ENCODE measurements around the gene ARHGAP44. TPM values are rescaled to one million over a fixed set of nuclear protein-coding genes. Genes with fewer than 3 reads are reported as not detected.

Gene ARHGAP44
- total RNA-seq, 2 donors from 2014 or later = 0.21 TPM; not detected in 1

DNA sequence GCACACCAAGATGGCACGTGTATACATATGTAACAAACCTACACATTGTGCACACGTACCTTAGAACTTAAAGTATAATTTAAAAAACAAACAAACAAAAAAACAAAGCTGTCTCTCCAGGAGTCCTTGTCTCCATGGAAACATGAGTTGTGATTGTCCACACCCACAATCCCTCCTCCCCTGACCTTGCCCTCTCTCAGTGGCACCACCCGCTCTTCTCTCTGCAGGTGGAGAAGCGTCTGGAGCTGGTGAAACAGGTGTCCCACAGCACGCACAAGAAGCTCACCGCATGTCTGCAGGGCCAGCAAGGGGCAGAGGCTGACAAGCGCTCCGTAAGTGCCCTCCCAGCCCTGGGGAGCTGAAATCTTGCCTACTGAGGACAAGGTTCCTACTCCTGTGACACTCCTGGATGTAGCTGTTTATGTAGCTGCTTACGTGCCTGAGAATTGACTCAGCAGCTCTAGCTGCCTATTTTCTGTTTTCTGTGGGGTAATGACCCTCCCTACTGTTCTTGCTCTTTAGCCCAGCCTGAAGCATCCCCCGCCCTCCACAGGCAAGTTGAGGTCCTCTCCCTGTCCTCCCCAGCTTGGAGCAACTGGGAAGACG is 107.0 kb downstream of the ARHGAP44 start:
- Mint-ChIP-seq H3K36me3 (peaks cover 5% of the 10 kb centered on the region), H3K27me3 (peaks cover 0 to 14% of the 10 kb centered on the region in 2 donors), H3K4me1 (ENCODE audit: low read depth in 2 of 2) (no peaks in the 10 kb centered on the region), H3K4me3 (no peak overlapping the region), H3K9me3 (peaks cover 9% of the 10 kb centered on the region), H3K27ac (no peak overlapping the region)
- peak in 1 of 2 donors; percentile 20 for ATAC-seq
- no peak for DNase-seq (ENCODE audit: low spot score)

DNA sequence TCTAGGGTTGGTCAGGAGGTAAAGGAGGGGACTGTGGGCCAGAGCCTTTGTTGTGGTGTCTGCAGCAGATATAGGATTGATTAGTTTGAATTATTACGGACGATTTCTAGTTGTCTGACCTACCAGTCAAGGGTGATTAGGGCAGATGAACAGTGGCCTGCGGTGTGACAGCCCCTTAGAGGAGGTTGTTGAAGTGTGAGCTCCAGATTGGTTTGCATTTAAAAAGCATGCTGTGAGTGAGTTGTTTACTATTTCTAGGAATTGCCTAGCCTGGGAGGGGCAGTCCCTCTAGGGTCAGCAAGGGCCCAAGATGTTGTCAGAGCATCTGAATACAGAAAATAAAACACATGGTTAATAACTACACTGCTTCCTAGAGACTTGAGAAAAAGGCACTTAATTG is 108.8 kb downstream of the ARHGAP44 start:
- ATAC-seq (no peak), DNase-seq (ENCODE audit: low spot score) (no peak)
- H3K27ac Mint-ChIP-seq = no peak overlapping the region
- peaks cover 16% of the 10 kb centered on the region for H3K9me3 Mint-ChIP-seq
- peaks cover under 1% of the 10 kb centered on the region for H3K36me3 Mint-ChIP-seq
- H3K27me3 Mint-ChIP-seq = peaks cover 0 to 21% of the 10 kb centered on the region in 2 donors
- H3K4me1 Mint-ChIP-seq (ENCODE audit: low read depth in 2 of 2) = no peaks in the 10 kb centered on the region
- H3K4me3 Mint-ChIP-seq = no peak overlapping the region

DNA sequence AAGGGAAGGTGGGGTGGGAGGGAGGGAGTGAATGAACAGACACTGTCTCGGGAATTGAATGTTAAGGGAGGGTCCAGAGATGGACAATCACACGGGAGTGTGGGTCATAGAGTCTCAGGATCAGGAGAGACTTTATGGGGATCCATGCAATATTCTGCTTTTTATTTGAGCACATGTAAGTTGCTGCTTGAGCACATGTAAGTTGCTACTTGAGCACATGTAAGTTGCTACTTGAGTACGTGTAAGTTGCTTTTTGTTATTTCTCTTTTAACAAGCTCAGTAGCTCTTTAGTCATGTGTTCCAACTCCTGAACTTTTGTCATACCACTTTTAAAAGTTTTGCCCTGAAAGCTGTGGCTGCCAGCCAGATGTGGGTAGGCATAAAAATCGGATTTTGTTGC is 110.3 kb downstream of the ARHGAP44 start:
- no peaks in the 10 kb centered on the region for H3K36me3 Mint-ChIP-seq
- no peak overlapping the region for H3K27ac Mint-ChIP-seq
- DNase-seq (ENCODE audit: low spot score) (no peak), ATAC-seq (no peak)
- H3K4me1 Mint-ChIP-seq (ENCODE audit: low read depth in 2 of 2) = no peaks in the 10 kb centered on the region
- H3K27me3 Mint-ChIP-seq = peaks cover 0 to 19% of the 10 kb centered on the region in 2 donors
- peaks cover 16% of the 10 kb centered on the region for H3K9me3 Mint-ChIP-seq
- H3K4me3 Mint-ChIP-seq = no peak overlapping the region

DNA sequence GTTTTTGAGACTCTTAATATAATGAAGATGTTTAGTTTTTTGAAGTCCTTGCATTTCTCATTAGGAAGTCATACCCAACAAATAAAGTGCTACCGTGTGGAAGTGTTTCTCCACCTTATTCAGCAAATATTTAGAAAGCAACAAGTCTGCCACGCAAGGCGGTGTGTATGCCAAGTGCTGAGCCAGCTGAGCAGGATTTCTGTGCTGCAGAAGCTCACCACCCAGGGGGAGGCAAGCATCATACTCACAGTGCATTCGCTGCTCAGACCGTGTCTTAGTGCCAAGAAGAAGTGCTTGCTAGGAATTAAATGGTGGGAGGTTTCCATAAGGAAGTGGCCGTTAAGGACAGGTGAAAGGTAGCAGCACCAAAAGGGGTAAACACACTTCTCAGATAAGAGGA is 111.2 kb downstream of the ARHGAP44 start:
- no peak for DNase-seq (ENCODE audit: low spot score)

DNA sequence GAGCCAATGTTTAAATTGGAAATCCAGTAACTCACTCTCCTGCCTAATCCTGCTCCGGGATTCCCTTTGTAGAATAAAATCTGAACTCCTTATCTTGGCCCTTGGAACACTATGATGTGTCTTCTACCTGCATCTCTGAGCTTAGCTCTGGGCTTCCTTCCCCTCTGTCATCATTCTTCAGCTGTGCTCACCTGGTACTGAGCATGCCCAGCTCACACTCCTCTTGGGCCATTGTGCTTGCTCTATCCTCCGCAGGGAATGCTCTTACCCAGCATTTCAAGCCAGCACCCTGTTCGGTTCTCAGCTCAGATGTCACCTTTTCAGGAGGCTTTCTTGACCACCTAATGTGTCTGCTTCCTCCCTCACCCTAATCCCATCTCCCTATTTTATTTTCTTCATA is 112.7 kb downstream of the ARHGAP44 start:
- Mint-ChIP-seq H3K4me1 (ENCODE audit: low read depth in 2 of 2) (no peaks in the 10 kb centered on the region), H3K27me3 (peaks cover 0 to 20% of the 10 kb centered on the region in 2 donors), H3K4me3 (no peak overlapping the region), H3K36me3 (no peaks in the 10 kb centered on the region), H3K27ac (no peak overlapping the region), H3K9me3 (peaks cover 16% of the 10 kb centered on the region)
- DNase-seq (ENCODE audit: low spot score) (no peak), ATAC-seq (no peak)

More for the DNA sequence above, 111.2 kb downstream of the ARHGAP44 start:
- ATAC-seq = no peak
- peaks cover 0 to 20% of the 10 kb centered on the region in 2 donors for H3K27me3 Mint-ChIP-seq
- no peaks in the 10 kb centered on the region for H3K4me1 Mint-ChIP-seq (ENCODE audit: low read depth in 2 of 2)
- H3K27ac Mint-ChIP-seq = no peak overlapping the region
- H3K9me3 Mint-ChIP-seq = peaks cover 16% of the 10 kb centered on the region
- no peaks in the 10 kb centered on the region for H3K36me3 Mint-ChIP-seq
- H3K4me3 Mint-ChIP-seq = no peak overlapping the region

DNA sequence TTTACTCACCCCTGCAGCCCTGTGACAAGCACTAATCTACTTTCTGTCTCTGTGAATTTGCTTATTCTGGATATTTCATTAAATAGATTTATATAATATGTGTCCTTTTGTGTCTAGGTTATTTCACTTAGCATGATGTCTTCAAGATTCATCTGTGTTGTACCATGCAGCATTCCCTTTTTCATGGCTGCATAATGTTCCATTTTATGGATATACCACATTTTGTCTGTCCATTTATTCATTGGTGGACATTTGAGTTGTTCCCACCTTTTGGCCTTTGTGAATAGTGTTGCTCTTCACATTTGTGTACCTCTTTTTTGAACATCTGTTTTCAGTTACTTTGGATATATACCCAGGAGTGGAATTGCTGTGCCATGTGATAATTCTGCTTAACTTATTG is 118.2 kb downstream of the ARHGAP44 start:
- ATAC-seq = no peak
- H3K36me3 Mint-ChIP-seq = no peaks in the 10 kb centered on the region
- no peak for DNase-seq (ENCODE audit: low spot score)
- no peak overlapping the region for H3K27ac Mint-ChIP-seq
- H3K9me3 Mint-ChIP-seq = peaks cover 7% of the 10 kb centered on the region
- no peaks in the 10 kb centered on the region for H3K4me1 Mint-ChIP-seq (ENCODE audit: low read depth in 2 of 2)
- H3K27me3 Mint-ChIP-seq = peaks cover 2 to 28% of the 10 kb centered on the region in 2 donors
- no peak overlapping the region for H3K4me3 Mint-ChIP-seq

DNA sequence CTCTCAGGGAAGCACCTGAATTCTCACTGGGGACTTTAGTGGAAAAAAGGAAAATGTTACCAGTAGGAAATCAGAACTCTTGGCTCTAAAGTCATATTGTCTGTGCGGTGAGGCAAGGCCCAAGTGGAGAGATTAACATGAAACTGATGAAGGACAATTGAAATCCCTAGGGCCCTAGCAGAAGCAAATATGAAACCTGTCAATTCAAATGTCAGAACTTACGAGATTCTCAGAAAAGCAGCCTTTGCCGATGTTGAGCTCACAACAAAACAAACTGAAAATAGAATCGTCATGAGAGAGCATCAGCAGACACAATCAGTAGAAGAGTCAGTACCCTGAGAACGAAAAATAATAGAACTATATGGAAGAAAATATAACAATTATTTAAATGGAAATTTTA is 119.7 kb downstream of the ARHGAP44 start:
- no peak overlapping the region for H3K27ac Mint-ChIP-seq
- peaks cover 7% of the 10 kb centered on the region for H3K9me3 Mint-ChIP-seq
- DNase-seq (ENCODE audit: low spot score) (no peak), ATAC-seq (no peak)
- peaks cover 5 to 26% of the 10 kb centered on the region in 2 donors for H3K27me3 Mint-ChIP-seq
- no peaks in the 10 kb centered on the region for H3K4me1 Mint-ChIP-seq (ENCODE audit: low read depth in 2 of 2)
- no peaks in the 10 kb centered on the region for H3K36me3 Mint-ChIP-seq
- H3K4me3 Mint-ChIP-seq = no peak overlapping the region

DNA sequence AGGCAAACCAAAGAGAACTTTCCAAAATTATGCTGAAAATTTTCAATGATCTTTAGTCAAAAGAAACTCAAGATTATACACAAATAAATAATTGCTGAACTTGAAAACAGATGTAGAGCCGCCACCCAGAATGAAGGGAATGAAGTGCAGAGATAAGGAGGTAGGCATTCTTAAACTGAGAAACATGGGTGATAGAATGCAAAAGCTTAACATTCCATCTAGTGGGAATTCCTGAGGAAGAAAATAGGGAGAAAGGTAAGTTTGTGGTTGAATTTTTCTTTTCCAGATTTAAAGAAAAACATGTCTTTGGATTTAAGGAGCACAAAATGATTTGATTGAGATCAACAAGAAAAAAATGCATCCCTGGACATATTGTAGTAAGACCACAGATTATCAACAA is 120.2 kb downstream of the ARHGAP44 start:
- Mint-ChIP-seq H3K36me3 (no peaks in the 10 kb centered on the region), H3K27ac (no peak overlapping the region)
- no peak for ATAC-seq

DNA sequence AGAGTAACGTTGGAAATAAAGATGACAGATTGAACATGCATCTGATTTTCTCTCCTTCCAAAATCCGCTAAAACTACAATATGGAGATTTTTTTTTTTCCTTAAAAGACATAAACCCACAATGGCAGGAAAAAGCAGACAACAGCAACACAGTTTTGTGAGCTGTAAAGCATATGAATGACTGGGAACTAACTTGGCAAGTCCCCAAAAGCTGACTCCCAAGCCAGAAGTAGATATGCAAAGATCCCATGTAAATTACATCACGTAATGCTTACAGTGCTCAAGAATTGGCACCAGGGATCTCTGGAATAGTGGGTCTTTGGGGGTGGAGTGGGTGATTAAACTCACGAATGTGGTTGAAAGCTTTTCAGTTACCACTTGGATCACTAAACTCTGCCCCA is 121.9 kb downstream of the ARHGAP44 start:
- Mint-ChIP-seq H3K27ac (no peak overlapping the region), H3K4me3 (no peak overlapping the region), H3K36me3 (no peaks in the 10 kb centered on the region), H3K4me1 (ENCODE audit: low read depth in 2 of 2) (no peaks in the 10 kb centered on the region), H3K27me3 (peaks cover 5 to 19% of the 10 kb centered on the region in 2 donors), H3K9me3 (peaks cover 3% of the 10 kb centered on the region)
- DNase-seq (ENCODE audit: low spot score) (no peak), ATAC-seq (no peak)

More for the DNA sequence above, 120.2 kb downstream of the ARHGAP44 start:
- no peak for DNase-seq (ENCODE audit: low spot score)
- peaks cover 5 to 22% of the 10 kb centered on the region in 2 donors for H3K27me3 Mint-ChIP-seq
- no peak overlapping the region for H3K4me3 Mint-ChIP-seq
- H3K9me3 Mint-ChIP-seq = peaks cover 5% of the 10 kb centered on the region
- no peaks in the 10 kb centered on the region for H3K4me1 Mint-ChIP-seq (ENCODE audit: low read depth in 2 of 2)

DNA sequence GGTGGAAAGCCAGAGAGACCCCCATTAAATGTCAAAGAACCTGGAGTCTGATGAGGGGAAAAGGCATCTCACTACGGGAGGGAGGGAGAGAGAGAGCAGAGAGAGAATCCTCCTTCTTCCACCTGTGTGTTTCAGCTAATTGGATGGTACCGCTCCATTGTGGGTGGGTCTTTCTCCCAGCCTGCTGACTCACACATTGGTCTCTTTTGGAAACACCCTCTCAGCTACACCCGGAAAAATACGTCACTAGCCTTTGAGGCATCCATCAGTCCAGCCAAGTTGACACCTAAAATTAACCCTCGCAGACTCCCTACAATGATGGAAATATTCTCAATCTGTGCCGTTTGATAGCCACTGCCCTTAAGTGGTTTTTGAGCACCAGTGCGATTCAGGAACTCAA is 128.1 kb downstream of the ARHGAP44 start:
- peaks cover 2 to 5% of the 10 kb centered on the region in 2 donors for H3K27me3 Mint-ChIP-seq
- ATAC-seq (no peak), DNase-seq (ENCODE audit: low spot score) (no peak)
- H3K27ac Mint-ChIP-seq = no peak overlapping the region
- H3K4me3 Mint-ChIP-seq = no peak overlapping the region
- no peaks in the 10 kb centered on the region for H3K4me1 Mint-ChIP-seq (ENCODE audit: low read depth in 2 of 2)
- H3K9me3 Mint-ChIP-seq = peaks cover 3% of the 10 kb centered on the region
- H3K36me3 Mint-ChIP-seq = no peaks in the 10 kb centered on the region

DNA sequence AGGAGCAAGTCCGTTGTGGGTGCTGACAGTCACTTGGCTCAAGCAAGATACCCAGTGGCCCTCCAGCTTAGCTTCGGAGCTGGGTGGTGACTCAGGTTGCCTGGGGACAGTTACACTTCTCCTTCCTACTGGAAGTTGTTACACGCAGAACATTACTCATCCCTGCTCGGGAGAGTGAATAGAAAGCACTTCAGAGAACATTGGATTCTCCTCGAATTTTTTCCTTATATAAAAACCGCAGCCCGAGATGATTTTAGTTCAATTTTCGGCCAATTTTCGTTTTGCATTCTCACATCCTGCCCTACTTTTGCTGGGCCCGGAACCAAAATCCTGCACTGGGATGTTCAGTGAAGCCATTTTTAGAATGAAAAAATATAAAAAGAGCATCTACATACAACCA is 128.8 kb downstream of the ARHGAP44 start:
- Mint-ChIP-seq H3K27ac (no peak overlapping the region), H3K27me3 (no peaks in the 10 kb centered on the region), H3K4me1 (ENCODE audit: low read depth in 2 of 2) (no peaks in the 10 kb centered on the region), H3K36me3 (no peaks in the 10 kb centered on the region), H3K4me3 (no peak overlapping the region), H3K9me3 (no peaks in the 10 kb centered on the region)
- DNase-seq (ENCODE audit: low spot score) = no peak
- no peak for ATAC-seq

DNA sequence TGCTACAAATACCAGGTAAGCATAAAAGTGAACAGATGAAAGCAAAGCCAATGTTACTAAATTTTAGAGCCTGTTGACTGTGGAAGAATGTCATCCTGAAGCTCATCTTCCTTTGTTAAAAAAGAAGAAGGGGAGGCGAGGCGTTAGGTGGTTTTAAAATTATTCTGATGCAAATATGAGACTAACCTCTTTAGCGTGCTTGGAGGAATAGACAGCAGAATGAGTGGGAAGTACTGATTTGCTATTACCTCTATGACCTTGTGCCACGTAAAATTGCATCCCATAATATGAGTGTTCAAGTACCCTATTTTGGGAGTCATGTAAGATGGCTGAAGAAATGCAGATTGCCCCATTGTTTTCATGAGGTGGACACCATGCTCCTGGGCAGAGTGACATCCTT is 132.8 kb downstream of the ARHGAP44 start:
- no peaks in the 10 kb centered on the region for H3K4me1 Mint-ChIP-seq (ENCODE audit: low read depth in 2 of 2)
- no peaks in the 10 kb centered on the region for H3K9me3 Mint-ChIP-seq
- no peak for ATAC-seq
- no peaks in the 10 kb centered on the region for H3K36me3 Mint-ChIP-seq
- H3K27me3 Mint-ChIP-seq = peaks cover 0 to 3% of the 10 kb centered on the region in 2 donors
- no peak for DNase-seq (ENCODE audit: low spot score)
- H3K4me3 Mint-ChIP-seq = no peak overlapping the region
- no peak overlapping the region for H3K27ac Mint-ChIP-seq

DNA sequence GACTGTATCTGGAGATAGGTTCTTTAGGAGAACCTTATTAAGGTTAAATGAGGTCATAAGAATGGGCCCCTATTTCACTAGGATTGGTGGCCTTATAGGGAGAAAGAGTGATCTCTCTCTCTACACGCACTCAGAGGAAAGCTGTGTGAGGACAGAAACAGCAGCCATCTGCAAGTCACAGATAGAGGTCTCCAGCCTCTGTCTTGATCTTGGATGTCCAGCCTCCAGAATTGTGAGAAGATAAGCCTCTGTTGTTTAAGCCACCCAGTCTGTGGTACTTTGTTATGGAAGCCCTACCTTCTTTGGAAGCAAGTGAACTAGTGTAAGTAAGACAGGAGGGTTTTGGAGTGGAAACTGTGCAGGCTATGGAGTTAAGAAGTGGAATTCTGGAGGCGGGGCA is 135.3 kb downstream of the ARHGAP44 start:
- Mint-ChIP-seq H3K4me1 (ENCODE audit: low read depth in 2 of 2) (no peaks in the 10 kb centered on the region), H3K27me3 (peaks cover 0 to 7% of the 10 kb centered on the region in 2 donors), H3K36me3 (no peaks in the 10 kb centered on the region), H3K9me3 (no peaks in the 10 kb centered on the region), H3K27ac (no peak overlapping the region), H3K4me3 (no peak overlapping the region)
- DNase-seq (ENCODE audit: low spot score) (no peak), ATAC-seq (no peak)

DNA sequence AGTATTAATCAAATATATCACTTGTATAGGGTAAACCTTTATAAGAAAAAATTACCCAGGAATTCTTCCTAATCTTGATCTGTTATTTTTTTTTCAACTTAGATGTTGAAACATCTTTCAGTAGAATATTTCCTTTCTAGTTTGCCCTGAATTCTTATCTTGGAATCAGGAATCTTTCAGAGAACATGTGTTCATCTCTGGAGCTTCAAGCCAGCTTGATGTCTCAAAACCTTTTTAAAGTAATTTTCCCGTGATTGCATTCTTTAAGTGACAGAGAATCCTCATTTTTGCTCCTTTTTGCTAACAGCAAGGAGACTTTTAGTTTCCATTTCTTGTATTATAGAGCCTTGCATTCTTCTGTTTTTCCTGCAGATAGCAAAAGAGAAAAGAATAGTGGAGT is 137.7 kb downstream of the ARHGAP44 start:
- no peak for ATAC-seq
- Mint-ChIP-seq H3K4me3 (no peak overlapping the region), H3K4me1 (ENCODE audit: low read depth in 2 of 2) (no peaks in the 10 kb centered on the region), H3K9me3 (no peaks in the 10 kb centered on the region), H3K27ac (no peak overlapping the region), H3K36me3 (no peaks in the 10 kb centered on the region), H3K27me3 (peaks cover 2 to 13% of the 10 kb centered on the region in 2 donors)
- no peak for DNase-seq (ENCODE audit: low spot score)

All from natural killer cell treated with Interleukin-12 subunit alpha and Interleukin-12 subunit beta and Interleukin-15 and Interleukin-18, amount 100 ng/mL, for 72 hours (primary cell).